OCI-LY7 (cell line): ENCODE data around the gene PALMD. TPM values are rescaled to one million over a fixed set of nuclear protein-coding genes. Genes with fewer than 3 reads are reported as not detected.

ENCODE experiments used
- BruUV-seq: library from RNA; stranded (reverse); fragments of 400-500 nt; replicated peaks from 2 replicates; lab custom pipeline; 2021; lab: Mats Ljungman, UMichigan
- CTCF ChIA-PET: fragments of 300-600 bp; sonication (Branson Sonifier 250); formaldehyde crosslinking; loops from one replicate; lab custom pipeline; 2022; ENCODE audit warnings: antibody characterized with exemption; ENCODE audit not compliant: unreplicated experiment; lab: Charles Lee
- POLR2A ChIA-PET: fragments of 300-600 bp; sonication (Branson Sonifier 250); formaldehyde crosslinking; loops from one replicate; lab custom pipeline; 2022; ENCODE audit warnings: antibody characterized with exemption; lab: Charles Lee
- DNase-seq: peaks from one replicate; pipeline ENCODE4 v3.0.0-alpha.2; 2015; ENCODE audit warnings: low spot score
- H2AFZ ChIP-seq: fragments of 200-600 bp; sonication (generic), shearing (Covaris generic); 2 replicates; pipeline ENCODE4 v1.6.1; 2014; ENCODE audit warnings: mild to moderate bottlenecking, antibody characterized with exemption, low read length, moderate library complexity
- H3K27ac ChIP-seq: fragments of 200-600 bp; sonication (generic); 2 replicates; pipeline ENCODE4 v1.5.1; 2014; ENCODE audit warnings: mixed run types, low read depth, mild to moderate bottlenecking, moderate library complexity, low read length, inconsistent platforms; ENCODE audit not compliant: poor library complexity, severe bottlenecking
- H3K36me3 ChIP-seq: fragments of 200-600 bp; sonication (generic); 2 replicates; pipeline ENCODE4 v1.6.1; 2014; ENCODE audit warnings: mild to moderate bottlenecking, antibody characterized with exemption, low read length, moderate library complexity, mixed read lengths; ENCODE audit not compliant: insufficient read depth
- H3K4me1 ChIP-seq: fragments of 200-600 bp; sonication (generic); 2 replicates; pipeline ENCODE4 v1.5.1; 2014; ENCODE audit warnings: mild to moderate bottlenecking, low read length; ENCODE audit not compliant: insufficient read depth, poor library complexity, severe bottlenecking
- H3K4me2 ChIP-seq: fragments of 200-600 bp; sonication (generic); 2 replicates; pipeline ENCODE4 v1.6.1; 2014; ENCODE audit warnings: mild to moderate bottlenecking, low read length
- H3K4me3 ChIP-seq: fragments of 200-600 bp; sonication (generic); 2 replicates; pipeline ENCODE4 v1.5.1; 2014; ENCODE audit warnings: mild to moderate bottlenecking, low read depth, low read length; ENCODE audit not compliant: poor library complexity, severe bottlenecking
- H3K79me2 ChIP-seq: fragments of 200-600 bp; sonication (generic); 2 replicates; pipeline ENCODE4 v1.6.1; 2016; ENCODE audit warnings: low read depth, mild to moderate bottlenecking, low read length, moderate library complexity, mixed read lengths; ENCODE audit not compliant: insufficient read depth
- H3K9me2 ChIP-seq: fragments of 200-600 bp; sonication (generic); 2 replicates; pipeline ENCODE4 v1.6.1; 2016; ENCODE audit warnings: mild to moderate bottlenecking, low read length, mixed read lengths; ENCODE audit not compliant: insufficient read depth
- H3K9me3 ChIP-seq: fragments of 200-600 bp; sonication (generic); 2 replicates; pipeline ENCODE4 v1.6.1; 2014; ENCODE audit warnings: mild to moderate bottlenecking, mixed run types, low read length, mixed read lengths
- H4K20me1 ChIP-seq: fragments of 200-600 bp; sonication (generic); 2 replicates; pipeline ENCODE4 v1.6.1; 2014; ENCODE audit warnings: mild to moderate bottlenecking, antibody characterized with exemption, low read length, moderate library complexity, mixed read lengths; ENCODE audit not compliant: insufficient read depth
- CTCF ChIP-seq: fragments of 200-600 bp; sonication (generic); conservative IDR thresholded peaks from 2 replicates; pipeline ENCODE4 v1.5.1; 2014; ENCODE audit warnings: mild to moderate bottlenecking, antibody characterized with exemption, low read length, moderate library complexity, mixed read lengths
- EZH2phosphoT487 ChIP-seq: fragments of 200-600 bp; sonication (generic); IDR thresholded peaks from 2 replicates; pipeline ENCODE4 v1.6.1; 2018; ENCODE audit warnings: low read depth, borderline replicate concordance, mild to moderate bottlenecking, mixed run types, antibody characterized with exemption, low read length, moderate library complexity, mixed read lengths
- intact Hi-C: fragments of 100-400 bp; cut with micrococcal nuclease; formaldehyde crosslinking; loops from one replicate; pipeline ENCODE4 v1.10.0; 2022; ENCODE audit not compliant: unreplicated experiment
- total RNA-seq, 2 experiments: library from RNA; depleted of rRNA in 1 of 2; stranded (reverse); fragments of >200 nt in 1 of 2; shearing (Covaris generic) in 1 of 2; gene quantifications; 2 replicates each; pipeline ENCODE4 v1.2.3, GENCODE V29; 2014 to 2022

PALMD gene
- total RNA-seq, 2 experiments from 2014 or later: not detected

- Histone ChIP-seq H4K20me1 (no peaks in the 10 kb centered on the region), H3K27ac (no peak overlapping the region), H3K4me3 (no peak overlapping the region), H2AFZ (no peak overlapping the region), H3K36me3 (no peaks in the 10 kb centered on the region), H3K79me2 (no peaks in the 10 kb centered on the region), H3K4me2 (no peak overlapping the region), H3K9me3 (no peaks in the 10 kb centered on the region), H3K9me2 (no peaks in the 10 kb centered on the region), H3K4me1 (no peaks in the 10 kb centered on the region)
- no TSS peak for BruUV-seq
- no peak for TF ChIP-seq EZH2phosphoT487
- no peak for TF ChIP-seq CTCF
- POLR2A ChIA-PET: no interaction called here
- DNase-seq: no peak
- CTCF ChIA-PET: no interaction called here
- intact Hi-C loops: no loop called here
Observed at GRCh38 chr1:99673315-99673714, 27.4 kb downstream of the PALMD start.

GRCh38 chr1:99674115-99675064 is 28.5 kb downstream of the PALMD start:
- CTCF ChIA-PET: no interaction called here
- Histone ChIP-seq H3K4me1 (no peaks in the 10 kb centered on the region), H3K79me2 (no peaks in the 10 kb centered on the region), H4K20me1 (no peaks in the 10 kb centered on the region), H3K36me3 (no peaks in the 10 kb centered on the region), H3K4me3 (no peak overlapping the region), H3K27ac (no peak overlapping the region), H3K9me3 (no peaks in the 10 kb centered on the region), H3K9me2 (no peaks in the 10 kb centered on the region), H2AFZ (no peak overlapping the region), H3K4me2 (no peak overlapping the region)
- POLR2A ChIA-PET: interaction anchor here (1.2 kb wide), 1 partner anchor 11 kb away, joined by 4 read pairs; no protein-coding TSS in a partner anchor
- intact Hi-C loops: no loop called here
- DNase-seq: no peak
- no TSS peak for BruUV-seq
- TF ChIP-seq EZH2phosphoT487: no peak
- no peak for TF ChIP-seq CTCF

- H3K79me2 ChIP-seq: no peaks in the 10 kb centered on the region
- H3K9me2 ChIP-seq: no peaks in the 10 kb centered on the region
- no peak for DNase-seq
- intact Hi-C loops: no loop called here
- TF ChIP-seq EZH2phosphoT487 (no peak), CTCF (no peak)
- POLR2A ChIA-PET: no interaction called here
- H3K9me3 ChIP-seq: no peaks in the 10 kb centered on the region
- no peak overlapping the region for H3K27ac ChIP-seq
- BruUV-seq: no TSS peak
- CTCF ChIA-PET: no interaction called here
- no peak overlapping the region for H3K4me3 ChIP-seq
- H2AFZ ChIP-seq: no peak overlapping the region
- H4K20me1 ChIP-seq: no peaks in the 10 kb centered on the region
- no peaks in the 10 kb centered on the region for H3K36me3 ChIP-seq
- no peak overlapping the region for H3K4me2 ChIP-seq
- no peaks in the 10 kb centered on the region for H3K4me1 ChIP-seq
Observed at GRCh38 chr1:99675292-99675691, 29.4 kb downstream of the PALMD start.
